GM21786 (cell line): ENCODE measurements around the gene VAMP1.
A peak's percentile ranks its signal among the peaks of the same experiment; 100 is the strongest.
"Not testable (repeated sequence)": the region's sequence is repeated elsewhere in the genome, so short reads cannot be mapped to it uniquely, and the experiment has no call there.

Experiments used
- ATAC-seq: cut with Tn5 transposase; IDR thresholded peaks from one replicate; pipeline ENCODE4 v1.9.1; 2021; ENCODE audit not compliant: unreplicated experiment

VAMP1 gene

DNA sequence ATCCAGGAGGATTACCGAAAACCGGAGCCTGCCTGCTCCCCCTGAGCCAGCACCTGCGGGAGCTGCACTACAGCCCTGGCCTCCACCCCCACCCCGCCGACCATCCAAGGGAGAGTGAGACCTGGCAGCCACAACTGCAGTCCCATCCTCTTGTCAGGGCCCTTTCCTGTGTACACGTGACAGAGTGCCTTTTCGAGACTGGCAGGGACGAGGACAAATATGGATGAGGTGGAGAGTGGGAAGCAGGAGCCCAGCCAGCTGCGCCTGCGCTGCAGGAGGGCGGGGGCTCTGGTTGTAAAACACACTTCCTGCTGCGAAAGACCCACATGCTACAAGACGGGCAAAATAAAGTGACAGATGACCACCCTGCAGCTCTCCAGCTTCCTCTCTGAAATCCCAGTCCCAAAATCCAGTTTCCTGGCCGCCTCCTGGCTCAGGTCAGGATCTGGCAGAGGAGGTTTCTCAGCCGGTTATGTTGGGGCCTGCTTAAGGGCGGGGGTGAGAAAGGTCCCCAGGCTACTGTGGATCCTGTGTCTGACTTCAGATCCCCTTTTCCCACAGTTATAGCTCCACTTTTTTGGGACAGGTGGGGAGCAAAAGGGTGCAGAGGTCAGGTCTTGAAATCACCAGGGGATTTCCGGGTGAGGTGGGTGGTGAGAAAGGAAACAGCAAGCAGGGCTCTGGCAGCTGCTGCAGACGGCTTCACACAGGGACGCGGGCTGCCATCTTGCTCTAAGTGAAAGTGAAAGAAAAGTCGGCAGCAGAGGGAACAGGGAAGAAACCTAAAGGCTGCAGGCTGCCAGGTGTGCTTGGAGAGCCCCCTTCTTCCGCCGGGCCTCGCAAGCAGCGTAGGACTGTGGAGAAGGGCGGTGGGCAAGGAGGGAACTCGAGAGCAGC, 18.9 kb downstream of the VAMP1 start, which contains the start of gene TAPBPL:
TAPBPL (plus strand) TSS at position 695 of the 897 bp plus-strand sequence. CDS start 207 bp downstream, outside the sequence.
- peak; percentile 61 for ATAC-seq

DNA sequence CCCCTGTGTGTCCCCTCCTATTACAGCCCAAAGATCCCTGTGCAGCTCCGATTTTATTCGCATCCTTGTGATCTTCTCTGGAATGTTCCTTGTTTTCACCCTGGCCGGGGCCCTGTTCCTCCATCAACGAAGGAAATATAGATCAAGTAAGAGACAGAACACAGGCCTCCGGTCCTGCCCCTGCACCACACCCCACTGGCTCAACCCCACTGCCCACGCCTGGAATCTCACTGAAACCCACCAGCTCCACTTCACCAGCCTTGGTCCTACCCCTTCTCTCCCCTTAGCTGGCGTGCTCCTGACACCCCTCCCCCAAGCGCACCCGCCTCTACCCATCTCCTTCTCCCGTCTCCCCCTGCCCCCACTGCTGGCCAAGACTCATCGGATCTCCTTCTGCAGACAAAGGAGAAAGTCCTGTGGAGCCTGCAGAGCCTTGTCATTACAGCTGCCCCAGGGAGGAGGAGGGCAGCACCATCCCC, 19.6 kb downstream of the VAMP1 start:
- no peak for ATAC-seq

DNA sequence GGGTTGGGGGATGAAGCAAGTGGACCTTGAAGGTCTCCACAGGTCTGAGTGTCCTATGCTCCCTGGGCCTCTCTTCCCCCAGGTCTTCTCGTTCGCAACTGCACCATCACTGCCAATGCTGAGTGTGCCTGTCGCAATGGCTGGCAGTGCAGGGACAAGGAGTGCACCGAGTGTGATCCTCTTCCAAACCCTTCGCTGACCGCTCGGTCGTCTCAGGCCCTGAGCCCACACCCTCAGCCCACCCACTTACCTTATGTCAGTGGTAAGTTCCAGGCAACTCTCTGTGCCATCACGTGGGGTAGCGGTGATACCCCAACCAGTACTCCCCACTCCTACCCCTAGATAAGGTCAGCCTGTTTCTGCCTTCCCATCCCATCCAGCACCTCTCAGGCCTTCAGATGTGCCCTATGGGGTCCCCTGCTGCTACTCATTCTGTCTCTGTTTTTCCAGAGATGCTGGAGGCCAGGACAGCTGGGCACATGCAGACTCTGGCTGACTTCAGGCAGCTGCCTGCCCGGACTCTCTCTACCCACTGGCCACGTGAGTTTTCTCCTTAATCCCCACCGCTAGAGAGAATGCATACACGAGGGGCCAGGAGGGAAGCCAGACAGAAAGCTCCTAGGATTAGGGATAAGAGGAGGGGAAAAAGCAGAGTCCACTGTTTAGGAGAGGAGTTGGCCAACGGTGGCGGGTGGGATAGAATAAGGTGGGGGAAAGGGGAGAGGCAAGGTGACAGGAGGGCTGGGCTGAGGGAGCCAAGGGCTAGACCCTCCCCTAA, 20.2 kb downstream of the VAMP1 start:
- no peak for ATAC-seq

DNA sequence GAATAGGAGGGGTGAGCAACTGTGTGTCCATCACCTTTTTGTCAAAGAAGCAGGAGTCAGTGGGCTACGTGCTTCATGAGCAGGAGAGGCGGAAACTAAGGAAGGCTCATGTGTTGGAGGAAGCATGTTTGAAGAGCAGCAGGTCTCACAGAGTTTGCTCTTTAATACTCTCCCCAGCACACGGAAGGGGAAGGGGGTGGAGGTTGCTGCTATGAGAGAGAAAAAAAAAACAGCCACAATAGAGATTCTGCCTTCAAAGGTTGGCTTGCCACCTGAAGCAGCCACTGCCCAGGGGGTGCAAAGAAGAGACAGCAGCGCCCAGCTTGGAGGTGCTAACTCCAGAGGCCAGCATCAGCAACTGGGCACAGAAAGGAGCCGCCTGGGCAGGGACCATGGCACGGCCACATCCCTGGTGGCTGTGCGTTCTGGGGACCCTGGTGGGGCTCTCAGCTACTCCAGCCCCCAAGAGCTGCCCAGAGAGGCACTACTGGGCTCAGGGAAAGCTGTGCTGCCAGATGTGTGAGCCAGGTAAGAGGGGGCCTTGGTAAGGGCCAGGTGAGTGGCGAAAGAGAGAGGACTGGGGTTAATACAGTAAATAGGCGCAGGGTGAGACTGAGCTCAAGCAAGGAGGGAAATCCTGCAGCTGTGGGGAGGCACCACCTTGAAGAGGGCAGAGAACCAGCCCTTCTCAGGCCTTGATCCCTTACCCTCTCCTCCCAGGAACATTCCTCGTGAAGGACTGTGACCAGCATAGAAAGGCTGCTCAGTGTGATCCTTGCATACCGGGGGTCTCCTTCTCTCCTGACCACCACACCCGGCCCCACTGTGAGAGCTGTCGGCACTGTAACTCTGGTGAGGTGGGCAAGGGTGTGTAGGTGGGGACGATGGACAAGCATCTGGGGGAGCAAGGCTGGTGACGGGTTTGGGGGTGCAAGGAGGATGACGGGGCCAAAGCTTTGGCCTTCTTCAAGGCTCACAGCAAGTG, 25.5 kb downstream of the VAMP1 start, which contains the start of gene CD27:
CD27 (plus strand) TSS at position 252 of the 985 bp plus-strand sequence; CDS start at position 393, 141 bp downstream.
- no peak for ATAC-seq

DNA sequence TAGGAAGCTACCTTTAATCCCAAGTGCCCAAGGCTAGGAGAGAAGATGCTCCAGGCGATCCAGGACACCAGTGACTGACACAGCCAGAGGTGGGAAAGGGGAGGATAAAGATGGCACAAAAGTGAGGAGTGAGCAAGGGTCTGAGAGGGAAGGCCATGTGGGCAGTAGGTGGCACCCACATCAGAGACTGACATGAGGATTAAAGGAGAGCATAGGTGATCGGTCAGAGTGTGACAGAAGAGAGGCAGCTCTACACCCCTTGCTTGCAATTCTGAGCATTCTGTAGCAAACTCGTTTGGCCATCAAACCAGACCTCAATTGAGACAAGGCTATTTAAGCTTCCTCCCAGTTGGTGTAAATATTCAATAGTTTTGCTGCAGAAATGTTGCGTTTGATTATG, 26.4 kb downstream of the VAMP1 start:
- ATAC-seq, result no peak

DNA sequence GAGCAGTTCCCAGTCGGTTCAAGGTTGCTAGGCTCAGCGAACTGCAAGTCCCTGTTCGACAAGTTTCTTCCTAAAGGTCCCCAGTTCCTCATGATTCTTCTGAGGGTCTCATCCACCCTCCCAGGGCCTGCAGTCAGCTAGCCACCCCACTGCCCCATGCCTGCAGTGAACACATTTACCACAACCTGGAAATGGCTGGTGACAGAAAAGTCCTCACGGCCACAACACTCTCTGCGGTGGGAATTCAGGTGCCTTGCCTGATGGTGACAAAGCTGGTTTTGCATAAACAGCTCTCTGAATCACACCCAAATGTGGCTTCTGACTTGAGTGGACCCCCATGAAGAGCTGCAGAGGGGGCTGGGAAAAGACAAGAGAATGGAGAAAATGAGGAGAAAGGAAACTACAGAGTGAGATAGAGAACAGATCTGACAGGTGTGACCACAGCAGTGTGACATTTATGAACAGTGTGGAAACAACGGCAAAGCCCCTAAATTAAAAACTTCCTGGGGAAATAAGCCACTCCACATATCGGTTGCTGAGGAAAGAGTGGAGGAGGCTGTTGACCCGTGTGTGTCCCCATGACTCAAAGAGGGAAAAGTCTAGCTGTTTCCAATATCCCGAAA, 27.0 kb downstream of the VAMP1 start:
- no peak for ATAC-seq

DNA sequence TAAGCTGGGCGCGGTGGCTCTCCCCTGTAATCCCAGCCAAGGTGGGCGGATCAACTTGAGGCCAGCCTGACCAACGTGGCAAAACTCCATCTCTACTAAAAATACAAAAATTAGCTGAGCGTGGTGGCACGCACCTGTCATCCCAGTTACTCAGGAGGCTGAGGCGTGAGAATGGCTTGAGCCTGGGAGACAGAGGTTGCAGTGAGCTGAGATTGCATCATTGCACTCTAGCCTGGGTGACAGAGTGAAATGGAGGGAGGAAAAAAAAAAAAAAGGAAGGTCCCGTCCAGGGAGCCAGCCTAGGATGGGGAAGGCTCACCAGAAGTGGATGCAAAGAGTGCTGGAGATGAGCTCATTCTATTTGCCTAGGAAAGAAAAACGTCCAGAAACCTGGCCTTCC, 27.6 kb downstream of the VAMP1 start:
- ATAC-seq, result no peak

DNA sequence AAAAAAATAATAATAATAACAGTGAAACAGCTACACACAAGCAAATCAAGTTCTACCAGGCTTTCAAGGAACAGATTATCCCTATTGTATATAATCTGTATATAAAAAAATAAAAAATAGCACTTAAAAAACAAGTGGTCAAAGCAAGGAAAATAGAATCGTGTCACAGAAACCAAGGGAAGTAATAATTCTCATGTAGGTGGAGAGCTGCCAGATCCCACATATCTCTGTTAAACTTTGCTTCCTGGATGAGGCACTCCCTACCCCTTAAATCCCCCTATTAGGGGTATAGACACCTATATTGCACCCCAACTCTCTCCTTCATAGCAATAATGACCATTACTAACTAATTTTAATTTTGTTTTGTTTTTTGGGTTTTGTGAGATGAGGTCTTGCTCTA, 30.1 kb downstream of the VAMP1 start:
- no peak for ATAC-seq

DNA sequence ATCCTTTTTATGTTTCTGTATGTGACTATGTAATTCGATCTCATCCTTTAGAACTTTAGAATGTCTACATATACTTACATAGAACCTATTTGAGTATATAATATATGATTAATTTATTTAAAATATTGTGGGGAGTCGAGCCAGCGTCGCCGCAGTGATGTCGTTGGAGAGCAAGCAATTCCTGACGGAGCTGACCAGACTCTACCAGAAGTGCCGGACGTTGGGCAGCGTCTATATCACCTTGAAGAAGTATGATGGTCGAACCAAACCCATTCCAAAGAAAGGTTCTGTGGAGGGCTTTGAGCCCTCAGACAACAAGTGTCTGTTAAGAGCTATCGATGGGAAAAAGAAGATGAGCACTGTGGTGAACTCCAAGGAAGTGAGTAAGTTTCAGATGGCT, 32.1 kb downstream of the VAMP1 start:
- no peak for ATAC-seq

DNA sequence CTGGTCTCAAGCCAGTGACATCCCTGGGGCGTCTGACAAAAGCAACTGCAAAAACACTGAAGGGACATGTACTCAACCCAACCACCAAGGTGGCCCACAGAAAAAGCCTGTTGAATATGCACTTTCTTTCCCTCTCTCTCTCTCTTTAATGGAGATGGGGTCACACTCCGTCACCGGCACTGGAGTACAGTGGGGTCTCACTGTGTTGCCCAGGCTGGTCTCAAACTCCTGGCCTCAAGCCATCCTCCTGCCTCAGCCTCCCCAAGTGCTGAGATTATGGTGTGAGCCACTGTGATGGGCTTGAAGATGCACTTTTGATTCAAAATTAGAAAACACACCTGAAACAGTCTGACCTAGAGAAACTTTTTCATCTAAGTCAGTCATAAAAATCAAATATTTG, 32.9 kb downstream of the VAMP1 start:
- no peak for ATAC-seq

DNA sequence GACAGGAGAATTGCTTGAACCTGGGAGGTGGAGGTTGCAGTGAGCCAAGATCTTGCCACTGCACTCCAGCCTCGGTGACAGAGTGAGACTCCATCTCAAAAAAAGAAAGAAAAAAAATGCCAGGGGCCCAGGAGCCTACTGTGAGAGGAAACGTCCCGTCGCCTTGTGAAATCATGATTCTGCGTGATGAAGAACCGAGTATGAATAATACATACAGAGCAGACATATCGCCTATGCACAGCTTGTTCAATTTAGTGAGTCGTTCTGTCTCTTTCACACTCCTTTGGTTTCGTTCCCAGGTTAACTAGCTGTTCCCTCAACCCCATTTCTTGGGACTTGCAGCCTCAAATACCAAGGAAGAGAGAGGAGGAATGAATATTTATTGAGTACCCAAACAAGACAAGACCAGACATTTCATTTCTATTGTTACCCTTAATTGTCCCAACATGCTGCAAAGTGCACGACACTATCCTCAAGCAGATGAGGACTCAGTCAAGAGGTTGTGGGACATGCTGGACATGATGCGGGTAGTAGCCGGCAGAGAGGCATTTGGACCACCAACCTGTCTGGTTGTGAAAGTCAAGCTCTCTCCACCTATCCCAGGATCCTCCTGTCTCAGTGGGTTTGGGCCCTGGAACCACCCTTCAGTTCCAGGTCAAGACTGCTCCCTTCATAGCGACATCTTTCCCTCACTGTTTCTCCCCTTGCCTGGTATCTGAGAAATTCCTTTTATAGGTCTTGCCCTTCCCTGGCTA, 34.3 kb downstream of the VAMP1 start:
- no peak for ATAC-seq

DNA sequence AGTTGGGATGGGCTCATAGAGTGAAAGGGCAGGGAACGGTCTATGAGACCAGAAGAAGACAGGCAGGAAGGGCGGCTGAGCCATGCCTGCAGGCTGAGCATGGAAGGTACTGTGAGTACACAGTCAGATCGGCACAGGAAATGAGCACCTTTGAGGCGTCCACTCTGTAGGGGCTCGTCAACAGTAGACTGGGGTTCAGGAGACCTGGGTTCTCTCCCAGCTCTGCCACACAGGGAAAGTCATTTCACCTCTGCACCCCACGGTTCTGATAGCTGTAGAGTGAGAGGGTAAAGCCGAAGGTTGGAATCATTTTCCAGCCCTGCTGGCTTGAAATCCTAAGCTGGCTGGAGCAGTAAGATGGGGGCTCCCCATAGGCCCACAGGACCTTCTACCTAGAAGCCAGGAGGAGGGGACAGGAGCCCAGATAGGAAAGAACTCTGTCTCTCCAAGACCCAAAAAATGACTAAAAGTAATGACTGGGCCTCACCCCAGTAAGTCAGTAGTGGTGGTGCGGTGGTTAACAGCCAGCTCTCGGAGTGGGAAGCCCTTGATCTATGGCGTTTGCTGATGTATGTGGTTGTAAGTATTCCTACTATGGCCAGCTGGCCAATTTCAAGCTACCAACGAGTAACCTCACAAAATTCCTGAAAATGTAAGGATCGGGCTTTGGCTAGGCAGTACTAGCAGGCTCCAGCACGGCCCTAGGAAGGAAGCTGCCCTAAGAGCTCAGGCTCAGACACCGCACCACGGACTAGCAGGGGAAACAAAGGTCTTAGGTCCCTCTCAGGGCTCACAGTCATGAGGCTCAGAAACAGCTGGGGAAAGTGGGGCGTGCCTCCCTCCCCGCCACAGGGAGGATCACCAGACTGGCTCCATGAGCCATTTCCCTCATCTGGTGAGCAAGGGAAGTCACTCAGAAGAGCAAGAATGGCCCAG, 36.0 kb downstream of the VAMP1 start:
- no peak for ATAC-seq

DNA sequence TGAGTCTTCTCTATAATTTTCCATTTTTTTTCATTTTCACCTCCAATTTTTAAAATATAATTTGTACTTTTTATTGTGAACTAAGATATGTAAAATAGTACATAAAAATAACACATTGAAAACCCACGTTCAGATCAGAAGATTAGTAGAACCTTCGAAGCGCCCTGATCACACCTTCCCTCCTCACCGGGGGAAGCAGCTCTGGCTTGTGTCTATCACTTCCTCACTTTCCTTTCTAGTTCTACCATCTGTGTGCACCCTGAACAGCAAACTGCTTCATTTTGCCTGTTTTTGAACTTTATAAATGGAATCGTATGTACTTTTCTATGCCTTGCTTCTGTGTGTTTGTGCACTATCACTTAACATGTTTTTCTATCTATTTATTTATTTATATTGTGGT, 37.5 kb downstream of the VAMP1 start:
- ATAC-seq, result no peak

DNA sequence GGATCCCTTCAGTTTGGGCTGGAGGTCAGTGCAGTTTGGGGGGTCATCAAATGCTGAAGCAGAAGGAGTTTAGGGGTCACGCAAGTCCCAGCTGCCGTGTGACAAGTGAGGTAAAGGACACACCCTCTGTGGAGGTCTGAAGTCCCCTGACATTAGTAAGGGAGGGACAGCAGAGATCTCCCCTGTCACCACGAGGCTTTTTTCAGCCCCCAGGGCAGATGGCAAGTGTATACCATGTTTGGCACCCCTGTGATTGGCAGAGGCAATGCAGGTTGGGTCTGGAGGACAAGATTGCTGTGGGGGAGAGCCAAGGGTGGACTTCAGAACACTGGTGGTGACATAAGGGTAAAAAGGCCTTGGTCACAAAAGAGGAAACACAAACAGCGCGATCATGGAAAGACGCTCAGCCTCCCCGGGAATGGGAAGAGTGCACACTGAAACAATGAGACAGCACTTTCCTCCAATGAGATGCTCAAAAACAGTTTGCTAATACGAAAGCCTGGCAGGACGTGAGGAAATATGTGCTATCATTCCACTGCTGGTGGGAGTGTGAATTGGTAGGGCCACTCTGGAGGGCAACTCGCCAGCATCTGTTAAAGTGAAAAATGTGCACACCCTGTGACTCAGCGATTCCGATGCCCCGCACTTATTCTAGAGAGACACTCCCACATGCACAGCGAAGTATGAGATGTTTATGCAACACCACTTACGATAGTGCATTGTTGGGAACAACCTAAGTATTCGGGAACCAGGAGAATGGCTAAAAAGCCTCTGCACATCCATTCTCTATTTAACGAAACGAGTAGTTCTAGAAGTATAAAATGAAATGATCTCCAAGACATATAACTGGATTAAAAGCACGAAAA, 40.1 kb downstream of the VAMP1 start:
- ATAC-seq, result no peak

DNA sequence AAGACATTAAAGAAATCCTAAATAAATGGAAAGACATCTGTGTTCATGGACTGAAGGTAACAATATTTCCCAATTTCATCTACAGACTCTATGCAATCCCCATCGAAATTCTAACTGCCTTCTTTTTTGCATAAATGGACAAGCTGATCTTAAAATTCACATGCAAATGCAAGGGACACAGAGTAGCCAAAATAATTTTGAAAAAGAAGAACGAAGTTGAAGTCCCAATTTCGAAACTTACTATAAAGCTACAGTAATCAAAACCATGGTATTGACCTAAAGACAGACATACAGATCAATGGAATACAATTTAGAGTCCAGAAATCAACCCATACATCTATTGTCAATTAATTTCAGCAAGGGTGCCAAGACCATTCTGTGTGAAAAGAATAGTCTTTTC, 42.2 kb downstream of the VAMP1 start:
- ATAC-seq, result no peak

DNA sequence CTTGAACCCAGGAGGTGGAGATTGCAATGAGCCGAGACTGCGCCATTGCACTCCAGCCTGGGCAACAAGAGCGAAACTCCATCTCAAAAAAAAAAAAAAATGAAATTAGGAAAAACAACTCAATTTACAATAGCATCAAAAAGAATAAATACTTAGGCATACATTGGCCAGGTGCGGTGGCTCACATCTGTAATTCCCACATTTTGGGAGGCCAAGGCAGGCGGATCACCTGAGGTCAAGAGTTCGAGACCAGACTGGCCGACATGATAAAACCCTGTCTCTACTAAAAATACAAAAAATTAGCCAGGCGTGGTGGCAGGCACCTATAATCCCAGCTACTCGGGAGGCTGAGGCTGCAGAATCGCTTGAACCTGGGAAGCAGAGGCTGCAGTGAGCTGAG, 42.7 kb downstream of the VAMP1 start:
- not testable (repeated sequence) for ATAC-seq

DNA sequence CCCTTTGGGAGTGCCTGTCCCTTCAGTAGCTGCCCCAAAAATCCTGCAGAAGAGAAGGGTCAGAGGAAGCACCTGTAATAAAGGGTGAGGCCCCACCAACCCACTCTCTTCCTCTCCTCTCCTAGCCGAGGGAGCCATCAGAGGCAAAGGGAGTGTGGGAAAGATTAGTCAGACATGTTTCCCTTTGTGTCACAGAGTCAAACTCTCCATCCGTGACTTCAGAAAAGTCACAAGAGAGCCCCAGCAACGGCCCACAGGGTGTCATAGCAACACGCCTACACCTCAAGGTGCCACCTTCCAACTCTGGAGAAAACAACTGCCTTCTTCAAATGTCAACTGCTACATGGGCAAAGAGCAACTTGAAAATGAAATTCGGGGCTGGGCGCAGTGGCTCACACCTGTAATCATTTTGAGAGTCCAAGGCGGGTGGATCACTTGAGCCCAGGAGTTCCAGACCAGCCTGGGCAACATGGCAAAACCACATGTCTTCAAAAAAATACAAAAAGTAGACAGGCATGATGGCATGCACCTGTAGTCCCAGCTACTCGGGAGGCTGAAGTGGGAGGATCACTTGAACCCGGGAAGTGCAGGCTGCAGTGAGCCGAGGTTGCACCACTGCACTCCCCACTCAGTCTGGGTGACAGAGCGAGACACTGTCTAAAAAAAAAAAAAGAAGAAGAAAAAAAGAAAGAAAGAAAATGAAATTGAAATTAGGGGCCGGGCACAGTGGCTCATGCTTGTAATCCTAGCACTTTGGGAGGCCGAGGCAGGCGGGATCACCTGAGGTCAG, 43.4 kb downstream of the VAMP1 start:
- peak; percentile 63 for ATAC-seq
